A549 (cell line): ENCODE results near the gene DDX27. TPM values are rescaled to one million over a fixed set of nuclear protein-coding genes. Genes with fewer than 3 reads are reported as not detected.
A peak's percentile ranks its signal among the peaks of the same experiment; 100 is the strongest.
"Not testable (repeated sequence)": the region's sequence is repeated elsewhere in the genome, so short reads cannot be mapped to it uniquely, and the experiment has no call there.

Source experiments
- ATAC-seq, 2 experiments: fragments of 200-7000 bp in 1 of 2; fragments of >200 bp in 1 of 2; cut with Nextera tagmentation in 1 of 2; cut with Tn5 transposase in 1 of 2; 3 replicates each; pipeline versions ENCODE4 v1.8.0 to v1.9.1; 2018 to 2020; ENCODE audit warnings: mild to moderate bottlenecking in 1 of 2, moderate library complexity in 1 of 2
- CTCF ChIA-PET: fragments of 300-600 bp; sonication (Branson Sonifier 250); formaldehyde crosslinking; extraction: SDS; loops from one replicate; lab custom pipeline; 2021; ENCODE audit warnings: antibody characterized with exemption, inconsistent platforms; lab: Yijun Ruan, JAX
- POLR2A ChIA-PET: fragments of 350-600 bp; formaldehyde crosslinking; extraction: SDS; loops from one replicate; lab custom pipeline; 2021; ENCODE audit warnings: antibody characterized with exemption, inconsistent platforms; lab: Yijun Ruan, JAX
- DNase-seq, 2 experiments: peaks; one replicate each; pipeline versions ENCODE4 v3.0.0 to v3.0.0-alpha.2; 2011 to 2016; ENCODE audit warnings: low read depth in 1 of 2, low spot score in 1 of 2
- FAIRE-seq: peaks from 2 replicates; lab custom pipeline; 2011; peaks lifted over from hg19 to GRCh38; lab: Jason Lieb, UNC
- H3K27ac ChIP-seq, 2 experiments: fragments of >200 bp; sonication (Bioruptor Twin); formaldehyde crosslinking; 3 replicates each; pipeline ENCODE4 v1.5.1; 2016 to 2017
- H3K4me1 ChIP-seq: fragments of >200 bp; sonication (Bioruptor Twin); formaldehyde crosslinking; 3 replicates; pipeline ENCODE4 v1.6.1; 2016
- H3K4me2 ChIP-seq: fragments of >200 bp; sonication (Bioruptor Twin); formaldehyde crosslinking; 3 replicates; pipeline ENCODE4 v1.6.1; 2016
- H3K4me3 ChIP-seq: fragments of >200 bp; sonication (Bioruptor Twin); formaldehyde crosslinking; 3 replicates; pipeline ENCODE4 v1.5.1; 2016
- H3K9me3 ChIP-seq: fragments of >200 bp; sonication (Bioruptor Twin); formaldehyde crosslinking; 3 replicates; pipeline ENCODE4 v1.6.1; 2016
- EHF ChIP-seq: fragments of 250-450 bp; sonication (Bioruptor Pico); IDR thresholded peaks from 2 replicates; pipeline ENCODE4 v1.5.0; 2020; ENCODE audit warnings: mild to moderate bottlenecking
- FOSL2 ChIP-seq, 2 experiments: fragments of 450-650 bp in 1 of 2; fragments of >200 bp in 1 of 2; sonication (Bioruptor Twin) in 1 of 2; formaldehyde crosslinking; IDR thresholded peaks; 2 replicates each; pipeline versions ENCODE4 v1.5.0 to v1.6.1; 2016 to 2020; ENCODE audit warnings: mild to moderate bottlenecking in 1 of 2, moderate library complexity in 1 of 2
- HES2 ChIP-seq: fragments of >200 bp; sonication (Bioruptor Twin); formaldehyde crosslinking; IDR thresholded peaks from 2 replicates; pipeline ENCODE4 v1.6.1; 2016
- JUNB ChIP-seq: fragments of >200 bp; sonication (Bioruptor Twin); formaldehyde crosslinking; IDR thresholded peaks from 2 replicates; pipeline ENCODE4 v1.6.1; 2016
- KDM1A ChIP-seq: fragments of 200-600 bp; sonication (generic); IDR thresholded peaks from 2 replicates; pipeline ENCODE4 v1.6.1; 2016; ENCODE audit warnings: low read depth, mild to moderate bottlenecking
- KDM5A ChIP-seq: fragments of 200-600 bp; sonication (generic); IDR thresholded peaks from 2 replicates; pipeline ENCODE4 v1.6.1; 2016; ENCODE audit warnings: antibody characterized with exemption, mild to moderate bottlenecking
- MAFK ChIP-seq: fragments of 450-650 bp; IDR thresholded peaks from 2 replicates; pipeline ENCODE4 v1.6.1; 2014; ENCODE audit not compliant: partially characterized antibody
- MAX ChIP-seq: IDR thresholded peaks from 2 replicates; pipeline ENCODE4 v1.6.1; 2012
- MAZ ChIP-seq: fragments of 150-350 bp; IDR thresholded peaks from 2 replicates; pipeline ENCODE4 v1.6.1; 2014; ENCODE audit warnings: antibody characterized with exemption, low read depth, low read length, borderline replicate concordance
- NPAS2 ChIP-seq: fragments of 250-450 bp; sonication (Bioruptor Pico); IDR thresholded peaks from 2 replicates; pipeline ENCODE4 v1.8.0; 2022; ENCODE audit warnings: mild to moderate bottlenecking, moderate library complexity, borderline replicate concordance
- PBX3 ChIP-seq: IDR thresholded peaks from 2 replicates; pipeline ENCODE4 v1.6.1; 2012
- PHF8 ChIP-seq: fragments of 200-600 bp; sonication (generic); IDR thresholded peaks from 2 replicates; pipeline ENCODE4 v1.6.1; 2016; ENCODE audit warnings: low read depth, mild to moderate bottlenecking, antibody characterized with exemption, moderate library complexity, borderline replicate concordance
- REST ChIP-seq: fragments of 200-600 bp; sonication (generic); IDR thresholded peaks from 2 replicates; pipeline ENCODE4 v1.6.1; 2016; ENCODE audit warnings: antibody characterized with exemption, mild to moderate bottlenecking, moderate library complexity
- RFX5 ChIP-seq: fragments of 450-650 bp; IDR thresholded peaks from 2 replicates; pipeline ENCODE4 v1.7.1; 2014; ENCODE audit warnings: antibody characterized with exemption, mild to moderate bottlenecking, moderate library complexity
- ZSCAN20 ChIP-seq: fragments of 250-450 bp; sonication (Bioruptor Pico); IDR thresholded peaks from 2 replicates; pipeline ENCODE4 v1.8.0; 2022; ENCODE audit warnings: mild to moderate bottlenecking, moderate library complexity
- WGBS: methylation state at CpG from one replicate; pipeline ENCODE4 v1.1.6; 2017; ENCODE audit errors: missing lambda C conversion rate; 5-methylcytosine and 5-hydroxymethylcytosine counted together
- polyA plus RNA-seq, 4 experiments: library from polyadenylated mRNA; depleted of rRNA in 3 of 4; stranded (reverse); fragments of >200 nt; fragmentation: RNase III in 1 of 4; extraction: RNeasy Plus Mini Kit Qiagen cat#74134 plus additional on column Dnase treatment in 1 of 4; gene quantifications; 2 replicates in 3 of 4; 3 replicates in 1 of 4; pipeline ENCODE4 v1.2.3, GENCODE V29; 2011 to 2017

Gene DDX27
- polyA plus RNA-seq, 2 of the 4 experiments (the other 2 are of a cell fraction), result 69.3 TPM

- no peak for FAIRE-seq
- H3K4me2 ChIP-seq, result no peak overlapping the region
- ChIA-PET CTCF (interaction anchor here (1.3 to 7.7 kb wide), 5 partner anchors 14 to 360 kb away, joined by 3 to 47 read pairs (median 15); no protein-coding TSS in a partner anchor), POLR2A (interaction anchor here (1.0 kb wide), 1 partner anchor 38 kb away, joined by 5 read pairs; the partner anchor contains the start of gene DDX27)
- WGBS, result 88% methylated on average over 8 of the region's 8 CpGs
- no peaks in the 10 kb centered on the region for H3K9me3 ChIP-seq
- 0 out of 6 replicates have a peak, but pooled peaks of 1 of the 2 experiments have one; percentile 26 for ATAC-seq
- no peak for DNase-seq
- no peak overlapping the region for H3K4me3 ChIP-seq
- H3K27ac ChIP-seq, result no peak overlapping the region
- no peak for TF ChIP-seq REST
- no peak for TF ChIP-seq KDM5A
- no peak for TF ChIP-seq MAX
- TF ChIP-seq RFX5, result no peak
- no peak for TF ChIP-seq FOSL2 (IDR thresholded peaks at IDR 0.05)
- no peak for TF ChIP-seq FOSL2 (CRISPR knock-in tag; IDR thresholded peaks at IDR 0.05)
- TF ChIP-seq HES2, result no peak
- TF ChIP-seq EHF (CRISPR knock-in tag), result no peak
- no peak for TF ChIP-seq ZSCAN20 (CRISPR knock-in tag)
- TF ChIP-seq MAFK, result no peak
- TF ChIP-seq MAZ, result no peak
- no peak for TF ChIP-seq PBX3
- no peak for TF ChIP-seq NPAS2 (CRISPR knock-in tag)
- TF ChIP-seq KDM1A, result no peak
- TF ChIP-seq PHF8, result no peak
- TF ChIP-seq JUNB, result no peak
- H3K4me1 ChIP-seq, result peaks cover 66% of the 10 kb centered on the region
These were observed 37.8 kb upstream of the DDX27 start for GRCh38 chr20:49181265-49181877.

GRCh38 chr20:49183444-49183843 is 35.8 kb upstream of the DDX27 start:
- DNase-seq, result no peak
- H3K4me2 ChIP-seq, result no peak overlapping the region
- POLR2A ChIA-PET, result interaction anchor here (1.1 to 1.2 kb wide), 2 partner anchors 36 to 94 kb away, joined by 3 read pairs; partner anchors contain the start of genes DDX27 and ZNFX1
- no peak overlapping the region for H3K27ac ChIP-seq
- no peak overlapping the region for H3K4me3 ChIP-seq
- CTCF ChIA-PET, result interaction anchor here (0.9 to 7.7 kb wide), 4 partner anchors 10 to 34 kb away, joined by 3 to 47 read pairs (median 10); no protein-coding TSS in a partner anchor
- WGBS, result 97% methylated on average over 3 of the region's 3 CpGs
- H3K9me3 ChIP-seq, result no peaks in the 10 kb centered on the region
- FAIRE-seq, result no peak
- H3K4me1 ChIP-seq, result peaks cover 68% of the 10 kb centered on the region
- no peak for ATAC-seq
- no peak for TF ChIP-seq FOSL2 (IDR thresholded peaks at IDR 0.05)
- no peak for TF ChIP-seq FOSL2 (CRISPR knock-in tag; IDR thresholded peaks at IDR 0.05)

- not testable (repeated sequence) for H3K27ac ChIP-seq, DNase-seq, H3K4me3 ChIP-seq, ATAC-seq, H3K9me3 ChIP-seq, FAIRE-seq
- H3K4me1 ChIP-seq, result peaks cover 66% of the 10 kb centered on the region
- 0 out of 3 replicates have a peak overlapping the region, but pooled peaks have one; percentile 85 for H3K4me2 ChIP-seq
- 87% methylated on average over 5 of the region's 5 CpGs for whole genome bisulfite sequencing
- ChIA-PET POLR2A (interaction anchor here (1.1 kb wide), 1 partner anchor 35 kb away, joined by 3 read pairs; the partner anchor contains the start of gene DDX27), CTCF (interaction anchor here (4.0 to 7.7 kb wide), 2 partner anchors 17 to 33 kb away, joined by 15 to 47 read pairs; no protein-coding TSS in a partner anchor)
These were observed 35.1 kb upstream of the DDX27 start for GRCh38 chr20:49184084-49184501.
